H9 (cell line): Measurements from ENCODE around the gene STRA6. TPM values are rescaled to one million over a fixed set of nuclear protein-coding genes. Genes with fewer than 3 reads are reported as not detected.

Source experiments
- DNase-seq: peaks from one replicate; pipeline ENCODE4 v3.0.0-alpha.2; 2017
- H2AFZ ChIP-seq: one replicate; pipeline ENCODE4 v1.6.1; 2013; ENCODE audit warnings: mild to moderate bottlenecking, low read length, control low read depth, moderate library complexity
- H2AK5ac ChIP-seq: 2 replicates; pipeline ENCODE4 v1.6.1; 2013; ENCODE audit warnings: low read length, control low read depth, mixed read lengths; ENCODE audit not compliant: insufficient read length
- H2BK120ac ChIP-seq: one replicate; pipeline ENCODE4 v1.6.1; 2013; ENCODE audit warnings: low read depth, mild to moderate bottlenecking, low read length, control low read depth, inconsistent platforms; ENCODE audit not compliant: poor library complexity, severe bottlenecking
- H2BK12ac ChIP-seq: 2 replicates; pipeline ENCODE4 v1.6.1; 2013; ENCODE audit warnings: low read length, control low read depth, mixed read lengths, low read depth; ENCODE audit not compliant: insufficient read length
- H2BK15ac ChIP-seq: 2 replicates; pipeline ENCODE4 v1.6.1; 2013; ENCODE audit warnings: low read depth, low read length, control low read depth
- H2BK20ac ChIP-seq: one replicate; pipeline ENCODE4 v1.6.1; 2013; ENCODE audit warnings: low read depth, mild to moderate bottlenecking, low read length, control low read depth, inconsistent platforms; ENCODE audit not compliant: poor library complexity, severe bottlenecking
- H2BK5ac ChIP-seq: 2 replicates; pipeline ENCODE4 v1.6.1; 2013; ENCODE audit warnings: low read length, control low read depth, mixed read lengths; ENCODE audit not compliant: insufficient read length
- H3K14ac ChIP-seq: 2 replicates; pipeline ENCODE4 v1.6.1; 2013; ENCODE audit warnings: low read length, control low read depth; ENCODE audit not compliant: insufficient read depth
- H3K18ac ChIP-seq: 2 replicates; pipeline ENCODE4 v1.6.1; 2013; ENCODE audit warnings: low read depth, mild to moderate bottlenecking, mixed read lengths, low read length, control low read depth; ENCODE audit not compliant: insufficient read length
- H3K23ac ChIP-seq: 2 replicates; pipeline ENCODE4 v1.6.1; 2013; ENCODE audit warnings: low read length, control low read depth, mixed read lengths, low read depth; ENCODE audit not compliant: insufficient read length
- H3K23me2 ChIP-seq: 2 replicates; pipeline ENCODE4 v1.6.1; 2013; ENCODE audit warnings: low read depth, mild to moderate bottlenecking, mixed read lengths, low read length, control low read depth; ENCODE audit not compliant: insufficient read length, poor library complexity, severe bottlenecking
- H3K27ac ChIP-seq: 2 replicates; pipeline ENCODE4 v1.5.1; 2013; ENCODE audit warnings: low read length, control low read depth, mixed read lengths, low read depth; ENCODE audit not compliant: insufficient read length
- H3K27me3 ChIP-seq: 2 replicates; pipeline ENCODE4 v1.6.1; 2013; ENCODE audit warnings: low read length, control low read depth, inconsistent platforms; ENCODE audit not compliant: insufficient read depth
- H3K4ac ChIP-seq: 2 replicates; pipeline ENCODE4 v1.6.1; 2013; ENCODE audit warnings: low read depth, mild to moderate bottlenecking, control low read depth, inconsistent platforms, low read length, moderate library complexity
- H3K4me1 ChIP-seq: 2 replicates; pipeline ENCODE4 v1.6.1; 2013; ENCODE audit warnings: low read length, control low read depth, inconsistent platforms; ENCODE audit not compliant: insufficient read depth
- H3K4me2 ChIP-seq: 2 replicates; pipeline ENCODE4 v1.6.1; 2013; ENCODE audit warnings: low read length, control low read depth, mixed read lengths; ENCODE audit not compliant: insufficient read length, insufficient read depth
- H3K56ac ChIP-seq: 2 replicates; pipeline ENCODE4 v1.6.1; 2013; ENCODE audit warnings: low read depth, mild to moderate bottlenecking, mixed read lengths, low read length, control low read depth; ENCODE audit not compliant: insufficient read length
- H3K79me1 ChIP-seq: 2 replicates; pipeline ENCODE4 v1.6.1; 2013; ENCODE audit warnings: low read depth, mild to moderate bottlenecking, moderate library complexity, low read length, control low read depth, inconsistent platforms; ENCODE audit not compliant: insufficient read depth, poor library complexity, severe bottlenecking
- H3K79me2 ChIP-seq: 2 replicates; pipeline ENCODE4 v1.6.1; 2013; ENCODE audit warnings: low read length, control low read depth, inconsistent platforms; ENCODE audit not compliant: insufficient read depth
- H3K9ac ChIP-seq: 2 replicates; pipeline ENCODE4 v1.6.1; 2013; ENCODE audit warnings: low read length, control low read depth, mixed read lengths; ENCODE audit not compliant: insufficient read length; ENCODE audit errors: extremely low read depth
- H3K9me3 ChIP-seq: one replicate; pipeline ENCODE4 v1.6.1; 2013; ENCODE audit warnings: low read depth, low read length, inconsistent platforms; ENCODE audit not compliant: control insufficient read depth
- H3T11ph ChIP-seq: one replicate; pipeline ENCODE4 v1.6.1; 2013; ENCODE audit warnings: mild to moderate bottlenecking, low read length, control low read depth, inconsistent platforms
- H4K20me1 ChIP-seq: one replicate; pipeline ENCODE4 v1.6.1; 2013; ENCODE audit not compliant: control insufficient read depth, insufficient read length, insufficient read depth
- H4K5ac ChIP-seq: 2 replicates; pipeline ENCODE4 v1.6.1; 2013; ENCODE audit warnings: low read depth, mild to moderate bottlenecking, mixed read lengths, low read length, control low read depth; ENCODE audit not compliant: insufficient read length
- H4K8ac ChIP-seq: replicated peaks from 2 replicates; pipeline ENCODE4 v1.6.1; 2013; ENCODE audit warnings: low read length, control low read depth, mixed read lengths, low read depth; ENCODE audit not compliant: insufficient read length
- H4K91ac ChIP-seq: 2 replicates; pipeline ENCODE4 v1.6.1; 2013; ENCODE audit warnings: low read depth, mild to moderate bottlenecking, moderate library complexity, mixed read lengths, low read length, control low read depth; ENCODE audit not compliant: insufficient read length
- H3K27ac Mint-ChIP-seq, 3 experiments: 2 replicates in 2 of 3; 3 replicates in 1 of 3; pipeline ENCODE4 v1.8.0; 2020 to 2021; ENCODE audit warnings: mixed read lengths in 3 of 3, mild to moderate bottlenecking in 1 of 3, moderate library complexity in 1 of 3
- H3K27me3 Mint-ChIP-seq: 2 replicates; pipeline ENCODE4 v1.8.0; 2021; ENCODE audit warnings: low read depth, mild to moderate bottlenecking, moderate library complexity, mixed read lengths
- H3K36me3 Mint-ChIP-seq, 3 experiments: 2 replicates in 2 of 3; 3 replicates in 1 of 3; pipeline ENCODE4 v1.8.0; 2020 to 2021; ENCODE audit warnings: low read depth in 3 of 3, mixed read lengths in 3 of 3; ENCODE audit not compliant: insufficient read depth in 1 of 3
- H3K4me1 Mint-ChIP-seq, 2 experiments: 2 replicates each; pipeline ENCODE4 v1.8.0; 2020; ENCODE audit warnings: mixed read lengths in 2 of 2
- H3K4me3 Mint-ChIP-seq, 2 experiments: 2 replicates in 1 of 2; 3 replicates in 1 of 2; pipeline ENCODE4 v1.8.0; 2020 to 2021; ENCODE audit warnings: mild to moderate bottlenecking in 2 of 2, mixed read lengths in 2 of 2, moderate library complexity in 1 of 2
- H3K9me3 Mint-ChIP-seq, 2 experiments: 2 replicates in 1 of 2; 3 replicates in 1 of 2; pipeline ENCODE4 v1.8.0; 2020; ENCODE audit warnings: mild to moderate bottlenecking in 2 of 2, mixed read lengths in 2 of 2, moderate library complexity in 1 of 2
- CTCF ChIP-seq: fragments of 200-600 bp; sonication (generic); conservative IDR thresholded peaks from 3 replicates; pipeline ENCODE4 v1.8.0; 2021; ENCODE audit warnings: antibody characterized with exemption, mild to moderate bottlenecking
- WGBS: extraction: QIAGEN DNeasy Blood & Tissue Kit; methylation state at CpG from one replicate; pipeline ENCODE4 v1.1.7; 2013; ENCODE audit warnings: missing lambda C conversion rate, low lambda C conversion rate, mixed read lengths; ENCODE audit not compliant: insufficient read length; ENCODE audit errors: extremely low coverage; 5-methylcytosine and 5-hydroxymethylcytosine counted together
- total RNA-seq: library from RNA; stranded (reverse); gene quantifications from 2 replicates; pipeline ENCODE4 v1.2.1, GENCODE V29; 2021

Gene STRA6
- total RNA-seq, 1 experiment from 2014 or later: 12.8 TPM

- Histone ChIP-seq H3K79me1 (no peaks in the 10 kb centered on the region), H3K9ac (no peak overlapping the region), H2BK12ac (no peak overlapping the region), H2AFZ (no peak overlapping the region), H4K5ac (no peak overlapping the region), H3K9me3 (no peaks in the 10 kb centered on the region), H2BK20ac (no peak overlapping the region), H4K20me1 (no peaks in the 10 kb centered on the region), H3K4ac (no peak overlapping the region), H3K79me2 (no peaks in the 10 kb centered on the region), H2AK5ac (no peak overlapping the region), H3K27ac (no peak overlapping the region), H3K14ac (no peak overlapping the region), H2BK5ac (no peak overlapping the region), H3K4me1 (peaks cover 8% of the 10 kb centered on the region; the same call in 1 of the 2 replicates), H3K18ac (no peak overlapping the region), H3K56ac (no peak overlapping the region), H3K27me3 (peaks cover 46% of the 10 kb centered on the region), H4K91ac (no peak overlapping the region), H3K23me2 (peaks cover 7% of the 10 kb centered on the region), H4K8ac (no peak overlapping the region), H2BK120ac (no peak overlapping the region), H3K23ac (no peak overlapping the region), H3K4me2 (peak overlapping the region; percentile 63), H3T11ph (no peak overlapping the region), H2BK15ac (no peak overlapping the region)
- WGBS: no CpG with 5 or more reads among the region's 26 CpGs
- Mint-ChIP-seq H3K4me3 (peak overlapping the region; percentile 59 to 81), H3K27me3 (peaks cover 81% of the 10 kb centered on the region), H3K4me1 (peaks cover 66 to 74% of the 10 kb centered on the region in 2 experiments), H3K36me3 (peaks cover 0 to 1% (median 0%) of the 10 kb centered on the region in 3 experiments; a peak in 2 of 7 replicates), H3K27ac (no peak overlapping the region), H3K9me3 (peaks cover 0 to 6% of the 10 kb centered on the region in 2 experiments; a peak in 1 of 5 replicates)
- no peak for TF ChIP-seq CTCF
- DNase-seq: no peak
Observed at GRCh38 chr15:74136540-74136813, 66.1 kb downstream of the STRA6 start.
